ENCODE measurements around the gene SP100. TPM values are rescaled to one million over a fixed set of nuclear protein-coding genes. Genes with fewer than 3 reads are reported as not detected.

The SP100 gene
- total RNA-seq, 1 donor from 2014 or later = 26.6 TPM

DNA sequence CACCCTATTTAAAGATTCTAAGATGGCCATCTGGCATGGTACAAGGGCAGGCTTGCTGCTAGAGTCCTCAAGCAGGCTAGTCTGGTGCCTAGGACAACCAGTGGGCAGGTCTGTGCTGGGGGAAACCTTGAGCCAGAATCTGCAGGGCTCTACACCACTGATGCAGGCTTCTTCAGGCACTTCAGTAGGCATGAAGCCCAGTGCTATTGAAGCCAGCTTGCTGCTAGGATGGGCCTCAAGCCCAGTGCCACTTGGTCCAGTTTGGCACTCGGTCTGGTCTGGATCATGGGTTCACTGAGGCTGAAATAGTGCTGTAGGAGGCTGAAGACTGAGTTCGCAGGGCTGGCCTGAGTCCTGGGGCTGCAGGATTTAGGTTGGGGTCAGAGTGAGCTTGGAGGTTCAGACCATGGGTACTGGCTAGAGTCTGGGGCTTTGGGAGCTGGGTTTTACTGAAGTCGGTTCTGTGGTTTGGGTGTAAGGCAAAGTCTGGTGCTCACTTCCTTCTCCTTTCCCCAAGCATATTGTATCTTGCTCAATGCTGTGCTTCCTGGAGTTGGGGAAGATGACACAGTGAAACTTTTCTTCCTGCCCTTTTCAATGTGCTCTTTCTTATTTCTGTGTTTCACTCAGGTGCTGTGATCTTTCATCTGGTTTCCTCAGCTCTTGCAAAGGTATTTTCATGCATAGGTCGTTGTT is 41.2 kb downstream of the SP100 start:
- TF ChIP-seq, protein P1, sequence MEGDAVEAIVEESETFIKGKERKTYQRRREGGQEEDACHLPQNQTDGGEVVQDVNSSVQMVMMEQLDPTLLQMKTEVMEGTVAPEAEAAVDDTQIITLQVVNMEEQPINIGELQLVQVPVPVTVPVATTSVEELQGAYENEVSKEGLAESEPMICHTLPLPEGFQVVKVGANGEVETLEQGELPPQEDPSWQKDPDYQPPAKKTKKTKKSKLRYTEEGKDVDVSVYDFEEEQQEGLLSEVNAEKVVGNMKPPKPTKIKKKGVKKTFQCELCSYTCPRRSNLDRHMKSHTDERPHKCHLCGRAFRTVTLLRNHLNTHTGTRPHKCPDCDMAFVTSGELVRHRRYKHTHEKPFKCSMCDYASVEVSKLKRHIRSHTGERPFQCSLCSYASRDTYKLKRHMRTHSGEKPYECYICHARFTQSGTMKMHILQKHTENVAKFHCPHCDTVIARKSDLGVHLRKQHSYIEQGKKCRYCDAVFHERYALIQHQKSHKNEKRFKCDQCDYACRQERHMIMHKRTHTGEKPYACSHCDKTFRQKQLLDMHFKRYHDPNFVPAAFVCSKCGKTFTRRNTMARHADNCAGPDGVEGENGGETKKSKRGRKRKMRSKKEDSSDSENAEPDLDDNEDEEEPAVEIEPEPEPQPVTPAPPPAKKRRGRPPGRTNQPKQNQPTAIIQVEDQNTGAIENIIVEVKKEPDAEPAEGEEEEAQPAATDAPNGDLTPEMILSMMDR (IDR thresholded peaks at IDR 0.05; ENCODE audit: insufficient read depth, low read length, severe bottlenecking) = no peak
- FAIRE-seq (peak; percentile 32), DNase-seq (ENCODE audit: low read depth) (no peak)
- Histone ChIP-seq H3K36me3 (ENCODE audit: control insufficient read depth, insufficient read depth, low read length) (peaks cover 6% of the 10 kb centered on the region), H3K4me3 (ENCODE audit: low read depth, low read length) (no peak overlapping the region), H3K27me3 (ENCODE audit: control insufficient read depth, insufficient read depth, low read length) (no peaks in the 10 kb centered on the region)

DNA sequence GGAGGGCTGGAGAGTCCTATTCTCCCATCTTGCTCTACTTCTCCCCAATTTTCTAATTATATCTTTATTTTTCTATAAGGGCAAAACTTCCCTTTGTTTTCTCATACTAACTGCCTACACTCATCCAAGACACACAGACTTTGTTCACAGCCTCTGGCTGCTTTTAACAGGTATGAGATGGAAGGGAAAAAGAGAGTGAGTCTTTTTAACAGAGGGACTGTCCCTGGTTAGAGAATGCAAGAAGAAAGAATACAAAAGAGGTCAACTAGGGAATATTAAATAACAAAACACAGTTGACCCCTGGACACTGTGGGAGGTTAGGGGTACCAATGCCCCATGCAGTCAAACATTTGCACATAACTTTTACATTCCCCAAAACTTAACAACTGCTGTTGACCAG is 41.8 kb downstream of the SP100 start:
- DNase-seq (ENCODE audit: low read depth) = no peak
- Histone ChIP-seq H3K27me3 (ENCODE audit: control insufficient read depth, insufficient read depth, low read length) (no peaks in the 10 kb centered on the region), H3K4me3 (ENCODE audit: low read depth, low read length) (no peak overlapping the region), H3K36me3 (ENCODE audit: control insufficient read depth, insufficient read depth, low read length) (peaks cover 7% of the 10 kb centered on the region)
- TF ChIP-seq, protein P1 (IDR thresholded peaks at IDR 0.05; ENCODE audit: insufficient read depth, low read length, severe bottlenecking) = no peak
- FAIRE-seq = no peak

DNA sequence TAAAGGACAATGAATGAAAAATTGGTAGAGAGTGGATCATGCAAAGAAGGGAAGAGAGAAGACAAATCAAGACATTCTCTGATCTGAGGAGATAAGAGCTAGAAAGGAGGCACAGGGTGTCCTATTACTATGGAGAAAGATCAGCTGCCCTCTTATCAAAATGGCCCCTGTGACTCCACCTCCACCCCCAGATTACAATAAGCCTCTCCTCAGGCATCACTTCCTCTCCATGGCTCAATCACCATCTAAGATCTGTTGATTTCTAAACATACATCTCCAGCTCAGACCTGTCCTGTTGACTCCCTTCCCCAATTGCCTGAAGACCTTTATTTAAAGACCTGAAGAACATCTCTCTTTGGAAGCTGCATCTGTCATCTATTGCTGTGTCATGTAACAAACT is 43.2 kb downstream of the SP100 start:
- FAIRE-seq (peak; percentile 43), DNase-seq (ENCODE audit: low read depth) (no peak)
- TF ChIP-seq, protein P1 (IDR thresholded peaks at IDR 0.05; ENCODE audit: insufficient read depth, low read length, severe bottlenecking) = no peak
- Histone ChIP-seq H3K27me3 (ENCODE audit: control insufficient read depth, insufficient read depth, low read length) (no peaks in the 10 kb centered on the region), H3K36me3 (ENCODE audit: control insufficient read depth, insufficient read depth, low read length) (peaks cover 8% of the 10 kb centered on the region), H3K4me3 (ENCODE audit: low read depth, low read length) (no peak overlapping the region)

DNA sequence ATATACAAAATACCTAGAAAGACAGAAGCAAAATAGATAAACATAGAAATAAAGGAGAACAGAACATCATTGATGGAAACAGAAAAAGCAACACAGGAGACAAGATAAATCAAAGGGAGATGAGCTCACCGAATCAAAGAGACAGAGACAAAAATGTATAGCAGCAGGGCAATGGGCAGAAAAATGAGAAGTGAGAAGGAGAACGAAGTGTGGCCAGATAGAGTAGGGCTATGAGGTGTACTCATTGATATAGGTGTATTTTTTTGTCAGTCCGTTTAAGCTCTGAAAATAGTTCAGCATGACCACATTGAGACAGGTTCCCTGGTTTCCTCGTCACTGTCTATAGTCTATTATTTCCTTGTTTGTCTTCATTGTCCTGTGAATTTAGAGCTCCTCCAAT is 55.1 kb downstream of the SP100 start:
- FAIRE-seq = no peak
- Histone ChIP-seq H3K4me3 (ENCODE audit: low read depth, low read length) (no peak overlapping the region), H3K36me3 (ENCODE audit: control insufficient read depth, insufficient read depth, low read length) (peaks cover 10% of the 10 kb centered on the region), H3K27me3 (ENCODE audit: control insufficient read depth, insufficient read depth, low read length) (no peaks in the 10 kb centered on the region)
- DNase-seq (ENCODE audit: low read depth) = no peak
- TF ChIP-seq, protein P1 (IDR thresholded peaks at IDR 0.05; ENCODE audit: insufficient read depth, low read length, severe bottlenecking) = no peak

DNA sequence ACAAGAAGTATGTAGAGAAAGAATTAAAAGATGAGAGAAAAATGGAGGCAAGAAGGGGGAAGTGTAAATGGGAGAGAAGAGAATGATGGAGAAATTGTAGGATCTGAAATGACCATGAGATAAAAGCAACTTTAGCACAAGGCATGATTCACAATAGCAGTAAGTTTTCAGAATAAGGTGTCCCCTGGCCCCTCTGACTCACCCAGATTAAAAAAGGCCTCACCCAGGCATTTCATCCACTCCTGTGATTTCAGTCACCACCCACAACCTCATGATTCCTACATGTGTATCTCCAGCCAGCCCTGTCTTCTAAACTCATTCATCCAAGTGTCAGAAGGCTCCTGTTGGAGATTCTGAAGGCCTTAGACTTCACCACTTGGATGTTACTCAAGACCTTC is 56.6 kb downstream of the SP100 start:
- peaks cover 5% of the 10 kb centered on the region for H3K36me3 ChIP-seq (ENCODE audit: control insufficient read depth, insufficient read depth, low read length)
- DNase-seq (ENCODE audit: low read depth) (peak; percentile 87), FAIRE-seq (no peak)
- TF ChIP-seq, protein P1 (IDR thresholded peaks at IDR 0.05; ENCODE audit: insufficient read depth, low read length, severe bottlenecking) = no peak
- no peak overlapping the region for H3K4me3 ChIP-seq (ENCODE audit: low read depth, low read length)
- no peaks in the 10 kb centered on the region for H3K27me3 ChIP-seq (ENCODE audit: control insufficient read depth, insufficient read depth, low read length)

DNA sequence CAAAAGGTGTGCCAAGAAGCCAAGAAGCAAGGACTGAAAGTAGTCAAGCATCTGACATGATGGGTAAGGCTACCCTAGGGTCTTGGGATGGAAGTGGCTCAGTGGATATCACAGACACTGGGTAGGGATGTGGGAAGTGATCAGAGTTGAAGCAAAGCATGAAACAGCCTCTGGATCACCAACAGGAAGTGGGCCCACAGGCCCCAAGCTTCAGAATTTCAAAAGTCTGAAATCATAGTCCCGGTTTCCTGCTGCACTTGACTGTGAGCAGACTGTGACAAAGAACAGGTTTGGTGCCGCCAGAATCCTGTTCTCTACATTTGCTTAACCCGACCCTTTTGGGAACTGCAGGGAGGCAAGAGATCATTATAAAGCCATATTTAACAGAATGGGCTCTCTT is 57.4 kb downstream of the SP100 start:
- peaks cover 5% of the 10 kb centered on the region for H3K36me3 ChIP-seq (ENCODE audit: control insufficient read depth, insufficient read depth, low read length)
- DNase-seq (ENCODE audit: low read depth) (peak; percentile 23), FAIRE-seq (no peak)
- H3K4me3 ChIP-seq (ENCODE audit: low read depth, low read length) = no peak overlapping the region
- TF ChIP-seq, protein P1 (IDR thresholded peaks at IDR 0.05; ENCODE audit: insufficient read depth, low read length, severe bottlenecking) = no peak
- no peaks in the 10 kb centered on the region for H3K27me3 ChIP-seq (ENCODE audit: control insufficient read depth, insufficient read depth, low read length)
